B cell (primary cell): Measurements from ENCODE around the gene FAM98A.

Source experiments
- CTCF ChIP-seq: fragments of 200-600 bp; IDR thresholded peaks from one replicate; pipeline ENCODE4 v1.8.0; 2022; ENCODE audit warnings: antibody characterized with exemption, mild to moderate bottlenecking
- EZH2 ChIP-seq: IDR thresholded peaks from 2 replicates; pipeline ENCODE4 v1.6.1; 2012; ENCODE audit warnings: borderline replicate concordance, low read depth, mild to moderate bottlenecking, moderate library complexity, low read length; ENCODE audit not compliant: insufficient read depth, poor library complexity, severe bottlenecking

- TF ChIP-seq CTCF: no peak
- no peak for TF ChIP-seq EZH2
These were observed 8.8 kb upstream of the FAM98A start for GRCh38 chr2:33607905-33608304.
